ENCODE measurements around the gene RNF14.

The RNF14 gene

DNA sequence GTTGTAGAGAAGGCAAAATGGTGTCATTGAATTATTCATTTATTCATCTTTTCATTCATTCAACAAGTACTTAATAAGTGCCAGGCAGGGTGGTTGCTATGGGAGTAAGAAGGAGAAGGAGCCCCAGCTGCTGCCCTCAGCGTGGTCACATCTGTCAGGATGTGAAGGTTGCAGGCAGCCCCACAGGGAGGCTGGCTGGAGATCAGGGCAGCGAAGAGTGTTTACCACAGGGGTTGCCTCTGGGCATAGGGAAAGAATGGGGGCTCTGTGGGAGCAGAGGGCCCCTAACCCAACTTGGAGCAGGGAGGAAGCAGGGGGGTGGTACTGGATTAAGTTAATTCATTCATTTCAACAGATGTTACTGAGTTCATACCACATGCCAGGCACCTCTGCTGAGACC, 16.9 kb upstream of the RNF14 start:
- Histone ChIP-seq H2BK15ac (ENCODE audit: low read depth, poor library complexity, severe bottlenecking) (no peak overlapping the region), H3K9ac (ENCODE audit: low read length) (no peak overlapping the region), H3K79me1 (replicated peaks; ENCODE audit: low read length, poor library complexity, severe bottlenecking) (no peaks in the 10 kb centered on the region), H4K8ac (ENCODE audit: low read length) (no peak overlapping the region), H3K18ac (ENCODE audit: low read depth in 1 of 2, low read length in 2 of 2) (no peak overlapping the region), H2AFZ (ENCODE audit: low read depth, low read length) (no peak overlapping the region), H3K4me3 (ENCODE audit: insufficient read depth in 1 of 2, low read depth in 1 of 2, low read length in 2 of 2) (no peak overlapping the region), H2BK120ac (ENCODE audit: low read depth, low read length) (no peak overlapping the region), H2AK5ac (ENCODE audit: low read length, severe bottlenecking) (no peak overlapping the region), H3K23ac (ENCODE audit: low read length in 2 of 2) (no peak overlapping the region), H3K36me3 (ENCODE audit: control insufficient read depth in 1 of 2, insufficient read depth in 2 of 2, low read depth in 1 of 2, low read length in 2 of 2) (no peaks in the 10 kb centered on the region), H2BK12ac (ENCODE audit: low read length in 2 of 2) (no peak overlapping the region), H4K91ac (ENCODE audit: low read length) (no peak overlapping the region), H3K4me1 (ENCODE audit: control insufficient read depth, insufficient read depth, low read depth, low read length) (peaks cover 2% of the 10 kb centered on the region), H3K14ac (ENCODE audit: low read length in 2 of 2) (no peak overlapping the region), H3K4ac (ENCODE audit: low read depth in 1 of 2, low read length in 2 of 2) (no peak overlapping the region), H3K27ac (ENCODE audit: low read length, poor library complexity, severe bottlenecking) (no peak overlapping the region), H3K27me3 (ENCODE audit: control insufficient read depth in 1 of 2, insufficient read depth in 1 of 2, low read length in 2 of 2) (peaks cover 4 to 34% of the 10 kb centered on the region in 2 experiments), H3K9me3 (ENCODE audit: control insufficient read depth, low read length) (no peaks in the 10 kb centered on the region), H3K4me2 (ENCODE audit: low read length, poor library complexity, severe bottlenecking) (no peak overlapping the region), H2BK5ac (ENCODE audit: low read depth, low read length, poor library complexity, severe bottlenecking) (no peak overlapping the region)
- 55% methylated on average over 1 of the region's 2 CpGs for WGBS
- no peak for DNase-seq

GRCh38 chr5:141954194-141954593, 14.7 kb upstream of the RNF14 start:
- H2BK12ac ChIP-seq (ENCODE audit: low read length in 2 of 2), result no peak overlapping the region
- H3K27ac ChIP-seq (ENCODE audit: low read length, poor library complexity, severe bottlenecking), result no peak overlapping the region
- peaks cover 2% of the 10 kb centered on the region for H3K4me1 ChIP-seq (ENCODE audit: control insufficient read depth, insufficient read depth, low read depth, low read length)
- no peaks in the 10 kb centered on the region for H3K9me3 ChIP-seq (ENCODE audit: control insufficient read depth, low read length)
- H2AK5ac ChIP-seq (ENCODE audit: low read length, severe bottlenecking), result no peak overlapping the region
- WGBS, result 96% methylated on average over 2 of the region's 2 CpGs
- no peak overlapping the region for H4K91ac ChIP-seq (ENCODE audit: low read length)
- H2BK15ac ChIP-seq (ENCODE audit: low read depth, poor library complexity, severe bottlenecking), result no peak overlapping the region
- no peak overlapping the region for H3K4me3 ChIP-seq (ENCODE audit: insufficient read depth in 1 of 2, low read depth in 1 of 2, low read length in 2 of 2)
- no peak overlapping the region for H4K8ac ChIP-seq (ENCODE audit: low read length)
- H2AFZ ChIP-seq (ENCODE audit: low read depth, low read length), result no peak overlapping the region
- no peak overlapping the region for H2BK5ac ChIP-seq (ENCODE audit: low read depth, low read length, poor library complexity, severe bottlenecking)
- no peak overlapping the region for H3K9ac ChIP-seq (ENCODE audit: low read length)
- no peak overlapping the region for H3K18ac ChIP-seq (ENCODE audit: low read depth in 1 of 2, low read length in 2 of 2)
- peaks cover 4 to 56% of the 10 kb centered on the region in 2 experiments for H3K27me3 ChIP-seq (ENCODE audit: control insufficient read depth in 1 of 2, insufficient read depth in 1 of 2, low read length in 2 of 2)
- no peak overlapping the region for H3K4me2 ChIP-seq (ENCODE audit: low read length, poor library complexity, severe bottlenecking)
- no peak overlapping the region for H3K4ac ChIP-seq (ENCODE audit: low read depth in 1 of 2, low read length in 2 of 2)
- H3K14ac ChIP-seq (ENCODE audit: low read length in 2 of 2), result no peak overlapping the region
- no peaks in the 10 kb centered on the region for H3K79me1 ChIP-seq (replicated peaks; ENCODE audit: low read length, poor library complexity, severe bottlenecking)
- no peak for DNase-seq
- H2BK120ac ChIP-seq (ENCODE audit: low read depth, low read length), result no peak overlapping the region
- H3K23ac ChIP-seq (ENCODE audit: low read length in 2 of 2), result no peak overlapping the region
- no peaks in the 10 kb centered on the region for H3K36me3 ChIP-seq (ENCODE audit: control insufficient read depth in 1 of 2, insufficient read depth in 2 of 2, low read depth in 1 of 2, low read length in 2 of 2)

- peak overlapping the region in 1 of 2 experiments; percentile 40 for H2BK12ac ChIP-seq (ENCODE audit: low read length in 2 of 2)
- H2BK5ac ChIP-seq (ENCODE audit: low read depth, low read length, poor library complexity, severe bottlenecking), result no peak overlapping the region
- no peak overlapping the region for H2AFZ ChIP-seq (ENCODE audit: low read depth, low read length)
- H3K27me3 ChIP-seq (ENCODE audit: control insufficient read depth in 1 of 2, insufficient read depth in 1 of 2, low read length in 2 of 2), result peaks cover 0 to 46% of the 10 kb centered on the region in 2 experiments
- no peak overlapping the region for H3K18ac ChIP-seq (ENCODE audit: low read depth in 1 of 2, low read length in 2 of 2)
- no peaks in the 10 kb centered on the region for H3K36me3 ChIP-seq (ENCODE audit: control insufficient read depth in 1 of 2, insufficient read depth in 2 of 2, low read depth in 1 of 2, low read length in 2 of 2)
- no peaks in the 10 kb centered on the region for H3K9me3 ChIP-seq (ENCODE audit: control insufficient read depth, low read length)
- no peak overlapping the region for H2BK120ac ChIP-seq (ENCODE audit: low read depth, low read length)
- H3K23ac ChIP-seq (ENCODE audit: low read length in 2 of 2), result no peak overlapping the region
- H3K27ac ChIP-seq (ENCODE audit: low read length, poor library complexity, severe bottlenecking), result no peak overlapping the region
- H3K14ac ChIP-seq (ENCODE audit: low read length in 2 of 2), result no peak overlapping the region
- no peak overlapping the region for H4K91ac ChIP-seq (ENCODE audit: low read length)
- H4K8ac ChIP-seq (ENCODE audit: low read length), result no peak overlapping the region
- no peaks in the 10 kb centered on the region for H3K4me1 ChIP-seq (ENCODE audit: control insufficient read depth, insufficient read depth, low read depth, low read length)
- H3K4me2 ChIP-seq (ENCODE audit: low read length, poor library complexity, severe bottlenecking), result no peak overlapping the region
- 86% methylated on average over 16 of the region's 16 CpGs for WGBS
- no peaks in the 10 kb centered on the region for H3K79me1 ChIP-seq (replicated peaks; ENCODE audit: low read length, poor library complexity, severe bottlenecking)
- DNase-seq, result no peak
- H3K4me3 ChIP-seq (ENCODE audit: insufficient read depth in 1 of 2, low read depth in 1 of 2, low read length in 2 of 2), result no peak overlapping the region
- H3K9ac ChIP-seq (ENCODE audit: low read length), result no peak overlapping the region
- H3K4ac ChIP-seq (ENCODE audit: low read depth in 1 of 2, low read length in 2 of 2), result no peak overlapping the region
- no peak overlapping the region for H2AK5ac ChIP-seq (ENCODE audit: low read length, severe bottlenecking)
- H2BK15ac ChIP-seq (ENCODE audit: low read depth, poor library complexity, severe bottlenecking), result no peak overlapping the region
Observed at GRCh38 chr5:141957367-141957996, 11.4 kb upstream of the RNF14 start.

GRCh38 chr5:141958113-141958512, 10.8 kb upstream of the RNF14 start, which contains the start of gene PCDH12:
TSS of gene PCDH12 (minus strand) at chr5:141958202. CDS start at chr5:141957851, 351 bp downstream.
- H3K4me3 ChIP-seq (ENCODE audit: insufficient read depth in 1 of 2, low read depth in 1 of 2, low read length in 2 of 2), result no peak within 1 kb of the TSS
- peak within 1 kb of the TSS in 1 of 2 experiments; percentile 67 for H2BK12ac ChIP-seq (ENCODE audit: low read length in 2 of 2)
- no peak within 1 kb of the TSS for H3K14ac ChIP-seq (ENCODE audit: low read length in 2 of 2)
- H3K18ac ChIP-seq (ENCODE audit: low read depth in 1 of 2, low read length in 2 of 2), result no peak within 1 kb of the TSS
- H3K4me2 ChIP-seq (ENCODE audit: low read length, poor library complexity, severe bottlenecking), result no peak within 1 kb of the TSS
- H3K9ac ChIP-seq (ENCODE audit: low read length), result peak within 1 kb of the TSS; percentile 39
- no peaks in the 10 kb centered on the region for H3K9me3 ChIP-seq (ENCODE audit: control insufficient read depth, low read length)
- no peak within 1 kb of the TSS for H2AFZ ChIP-seq (ENCODE audit: low read depth, low read length)
- peaks cover 0 to 39% of the 10 kb centered on the region in 2 experiments for H3K27me3 ChIP-seq (ENCODE audit: control insufficient read depth in 1 of 2, insufficient read depth in 1 of 2, low read length in 2 of 2)
- no peak within 1 kb of the TSS for H3K27ac ChIP-seq (ENCODE audit: low read length, poor library complexity, severe bottlenecking)
- H4K8ac ChIP-seq (ENCODE audit: low read length), result no peak within 1 kb of the TSS
- no peak within 1 kb of the TSS for H3K4ac ChIP-seq (ENCODE audit: low read depth in 1 of 2, low read length in 2 of 2)
- no peaks in the 10 kb centered on the region for H3K79me1 ChIP-seq (replicated peaks; ENCODE audit: low read length, poor library complexity, severe bottlenecking)
- no peak within 1 kb of the TSS for H2AK5ac ChIP-seq (ENCODE audit: low read length, severe bottlenecking)
- no peak within 1 kb of the TSS for H2BK15ac ChIP-seq (ENCODE audit: low read depth, poor library complexity, severe bottlenecking)
- no peak within 1 kb of the TSS for H2BK5ac ChIP-seq (ENCODE audit: low read depth, low read length, poor library complexity, severe bottlenecking)
- no peak within 1 kb of the TSS for H4K91ac ChIP-seq (ENCODE audit: low read length)
- H3K36me3 ChIP-seq (ENCODE audit: control insufficient read depth in 1 of 2, insufficient read depth in 2 of 2, low read depth in 1 of 2, low read length in 2 of 2), result no peaks in the 10 kb centered on the region
- H3K23ac ChIP-seq (ENCODE audit: low read length in 2 of 2), result no peak within 1 kb of the TSS
- no peaks in the 10 kb centered on the region for H3K4me1 ChIP-seq (ENCODE audit: control insufficient read depth, insufficient read depth, low read depth, low read length)
- peak; percentile 39 for DNase-seq
- no peak within 1 kb of the TSS for H2BK120ac ChIP-seq (ENCODE audit: low read depth, low read length)
- WGBS, result 14% methylated on average over 7 of the region's 7 CpGs

Data from mesenchymal stem cell (in vitro differentiated cells and primary cell).